MM.1S (cell line): Measurements from ENCODE around the gene FRAT2.

Source experiments
- CTCF ChIP-seq: fragments of 300-600 bp; sonication (generic); IDR thresholded peaks from 2 replicates; pipeline ENCODE4 v1.5.1; 2016; ENCODE audit warnings: antibody characterized with exemption, low read length, mixed read lengths
- EZH2 ChIP-seq: fragments of 300-600 bp; sonication (generic); optimal IDR thresholded peaks from 2 replicates; pipeline ENCODE3; 2017; ENCODE audit warnings: low read depth, mild to moderate bottlenecking, antibody characterized with exemption, low read length, mixed read lengths

GRCh38 chr10:97312897-97313296, 21.6 kb downstream of the FRAT2 start:
- TF ChIP-seq CTCF (no peak), EZH2 (no peak)
